OCI-LY3 (cell line): ENCODE measurements around the gene INPP5E.

ENCODE experiments used
- H2AFZ ChIP-seq: fragments of 200-600, 300-600 bp; shearing (Covaris generic); 2 replicates; pipeline ENCODE4 v1.6.0; 2014; ENCODE audit warnings: antibody characterized with exemption, low read depth, low read length
- H3K27ac ChIP-seq: fragments of 200-600, 300-600 bp; sonication (generic); 2 replicates; pipeline ENCODE4 v1.5.1; 2014; ENCODE audit warnings: mild to moderate bottlenecking, low read length, moderate library complexity, mixed read lengths
- H3K27me3 ChIP-seq: fragments of 200-600, 300-600 bp; sonication (generic); 2 replicates; pipeline ENCODE4 v1.6.1; 2014; ENCODE audit warnings: low read depth, low read length, mixed read lengths
- H3K36me3 ChIP-seq: fragments of 200-600, 300-600 bp; sonication (generic); replicated peaks from 2 replicates; pipeline ENCODE3; 2014; ENCODE audit warnings: low read depth, low read length, mixed read lengths
- H3K4me1 ChIP-seq: fragments of 300-600, 200-600 bp; sonication (generic); 2 replicates; pipeline ENCODE4 v1.6.1; 2014; ENCODE audit warnings: low read length, mixed read lengths
- H3K4me2 ChIP-seq: fragments of 200-600, 300-600 bp; sonication (generic); 2 replicates; pipeline ENCODE4 v1.6.1; 2014; ENCODE audit warnings: low read length, mixed read lengths
- H3K4me3 ChIP-seq: fragments of 300-600, 200-600 bp; sonication (generic); 2 replicates; pipeline ENCODE4 v1.5.1; 2014; ENCODE audit warnings: antibody characterized with exemption, mild to moderate bottlenecking, low read length, moderate library complexity
- H3K79me2 ChIP-seq: fragments of 300-600, 200-600 bp; shearing (Covaris generic); 2 replicates; pipeline ENCODE4 v1.6.1; 2014; ENCODE audit warnings: mild to moderate bottlenecking, low read length, mixed read lengths
- H3K9ac ChIP-seq: fragments of 300-600, 200-600 bp; shearing (Covaris generic); 2 replicates; pipeline ENCODE4 v1.6.0; 2014; ENCODE audit warnings: mild to moderate bottlenecking, low read length, moderate library complexity
- H3K9me3 ChIP-seq: fragments of 200-600, 300-600 bp; shearing (Covaris generic); 2 replicates; pipeline ENCODE4 v1.6.1; 2014; ENCODE audit warnings: low read length, mixed read lengths; ENCODE audit not compliant: insufficient read depth
- H4K20me1 ChIP-seq: fragments of 200-600, 300-600 bp; sonication (generic); 2 replicates; pipeline ENCODE4 v1.6.1; 2016; ENCODE audit warnings: low read length, mixed read lengths; ENCODE audit not compliant: insufficient read depth
- CTCF ChIP-seq: fragments of 200-600, 300-600 bp; sonication (generic); IDR thresholded peaks from 2 replicates; pipeline ENCODE4 v1.5.1; 2014; ENCODE audit warnings: antibody characterized with exemption, low read length, low read depth
- EZH2phosphoT487 ChIP-seq: fragments of 200-600 bp; shearing (Covaris generic); IDR thresholded peaks from 2 replicates; pipeline ENCODE4 v1.6.1; 2018; ENCODE audit warnings: antibody characterized with exemption, mixed run types, low read depth

INPP5E gene

DNA sequence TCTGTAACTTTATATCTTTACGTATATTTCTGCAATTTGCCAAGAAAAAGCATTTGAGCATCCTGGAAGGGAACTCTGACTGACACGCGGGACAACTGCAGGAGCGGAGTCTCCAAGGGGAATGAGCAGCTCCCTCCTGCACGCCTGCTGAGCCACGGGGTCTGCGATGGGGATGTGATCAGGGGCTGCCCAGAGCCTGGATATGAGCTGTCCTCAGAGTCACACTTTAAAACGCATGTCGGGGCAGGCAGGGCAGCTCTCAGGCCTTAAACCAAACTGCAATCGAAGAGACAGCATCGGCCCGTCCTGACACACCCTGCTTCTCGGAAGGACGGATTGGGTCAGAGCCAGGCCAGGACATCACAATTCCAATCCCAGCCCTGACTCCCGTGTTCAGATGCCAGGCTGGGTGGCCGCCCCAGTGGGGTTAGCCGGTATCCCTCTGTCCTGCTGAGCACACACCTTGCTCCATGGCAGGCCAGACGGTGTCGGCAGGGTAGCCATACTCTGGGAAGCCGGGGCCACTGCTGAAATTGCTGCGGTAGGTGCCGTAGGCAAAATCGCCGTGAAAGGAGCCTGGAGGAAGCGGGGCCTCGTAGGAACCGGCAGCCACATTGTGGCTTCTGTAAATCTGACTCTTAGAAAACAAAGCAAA lies 26.0 kb upstream of the INPP5E start:
- H3K4me3 ChIP-seq = no peak overlapping the region
- no peak overlapping the region for H2AFZ ChIP-seq
- TF ChIP-seq EZH2phosphoT487 (no peak), CTCF (no peak)
- H3K79me2 ChIP-seq = peaks cover 23% of the 10 kb centered on the region
- no peaks in the 10 kb centered on the region for H3K4me1 ChIP-seq
- no peak overlapping the region for H3K9ac ChIP-seq
- H3K4me2 ChIP-seq = no peak overlapping the region
- H3K9me3 ChIP-seq = no peaks in the 10 kb centered on the region
- H3K27me3 ChIP-seq = no peaks in the 10 kb centered on the region
- H3K36me3 ChIP-seq = peaks cover 76% of the 10 kb centered on the region
- no peak overlapping the region for H3K27ac ChIP-seq
- H4K20me1 ChIP-seq = peaks cover 26% of the 10 kb centered on the region

DNA sequence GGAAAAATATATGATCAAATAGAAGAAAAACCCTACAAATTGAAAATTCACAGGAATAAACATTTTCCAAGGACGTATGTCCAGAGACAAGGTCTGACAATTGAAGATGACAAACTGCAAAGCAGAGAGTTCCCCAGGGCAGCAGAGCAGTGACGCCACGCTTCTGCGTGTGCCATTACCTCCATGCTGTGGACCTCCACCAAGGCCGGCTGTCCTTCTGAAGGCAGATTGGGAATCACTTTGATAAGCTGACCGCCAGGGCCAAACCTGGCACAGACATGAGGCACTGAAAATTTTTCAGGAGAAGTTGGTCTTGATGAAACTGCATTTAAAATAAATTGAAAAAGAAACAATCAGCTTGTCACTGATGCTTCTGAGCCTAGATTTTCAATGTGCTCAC lies 24.6 kb upstream of the INPP5E start:
- no peak overlapping the region for H3K9ac ChIP-seq
- H3K27me3 ChIP-seq = no peaks in the 10 kb centered on the region
- no peaks in the 10 kb centered on the region for H3K9me3 ChIP-seq
- peaks cover 13% of the 10 kb centered on the region for H4K20me1 ChIP-seq
- H3K4me3 ChIP-seq = no peak overlapping the region
- peaks cover 10% of the 10 kb centered on the region for H3K79me2 ChIP-seq
- H3K4me1 ChIP-seq = no peaks in the 10 kb centered on the region
- TF ChIP-seq EZH2phosphoT487 = no peak
- no peak for TF ChIP-seq CTCF
- no peak overlapping the region for H3K4me2 ChIP-seq
- H2AFZ ChIP-seq = no peak overlapping the region
- H3K36me3 ChIP-seq = peaks cover 72% of the 10 kb centered on the region
- no peak overlapping the region for H3K27ac ChIP-seq

GRCh38 chr9:136463578-136463977 lies 23.9 kb upstream of the INPP5E start:
- Histone ChIP-seq H3K79me2 (peaks cover 5% of the 10 kb centered on the region; the same call in 1 of the 2 replicates), H3K27me3 (no peaks in the 10 kb centered on the region), H3K4me2 (no peak overlapping the region), H3K4me1 (no peaks in the 10 kb centered on the region), H3K9me3 (no peaks in the 10 kb centered on the region), H3K4me3 (no peak overlapping the region), H2AFZ (no peak overlapping the region), H3K36me3 (peaks cover 75% of the 10 kb centered on the region), H3K27ac (no peak overlapping the region), H3K9ac (no peak overlapping the region), H4K20me1 (peaks cover 7% of the 10 kb centered on the region; the same call in 1 of the 2 replicates)
- no peak for TF ChIP-seq EZH2phosphoT487
- TF ChIP-seq CTCF = no peak

- TF ChIP-seq EZH2phosphoT487 = no peak
- no peak for TF ChIP-seq CTCF
- Histone ChIP-seq H3K27me3 (no peaks in the 10 kb centered on the region), H3K36me3 (peaks cover 68% of the 10 kb centered on the region), H4K20me1 (peaks cover 5% of the 10 kb centered on the region; the same call in 1 of the 2 replicates), H3K79me2 (peaks cover 3% of the 10 kb centered on the region; the same call in 1 of the 2 replicates), H3K4me1 (no peaks in the 10 kb centered on the region), H3K9me3 (no peaks in the 10 kb centered on the region), H3K27ac (no peak overlapping the region), H3K4me2 (no peak overlapping the region), H3K9ac (no peak overlapping the region), H2AFZ (no peak overlapping the region), H3K4me3 (no peak overlapping the region)
Observed at GRCh38 chr9:136462664-136463063, 23.0 kb upstream of the INPP5E start.
